SH-SY5Y (cell line): ENCODE measurements around the gene ATP13A4.

Source experiments
- GATA2 ChIP-seq: IDR thresholded peaks from 2 replicates; pipeline ENCODE4 v1.6.1; 2011; ENCODE audit warnings: mild to moderate bottlenecking, low read depth, low read length
- GATA3 ChIP-seq: IDR thresholded peaks from 2 replicates; pipeline ENCODE4 v1.6.1; 2011; ENCODE audit warnings: low read depth, mild to moderate bottlenecking, low read length, moderate library complexity

GRCh38 chr3:193515966-193516365, 38.7 kb downstream of the ATP13A4 start:
- no peak for TF ChIP-seq GATA2
- no peak for TF ChIP-seq GATA3
